ENCODE data around the gene KDELR1. TPM values are rescaled to one million over a fixed set of nuclear protein-coding genes. Genes with fewer than 3 reads are reported as not detected.

The KDELR1 gene
- total RNA-seq, 1 donor from 2014 or later = 70.1 TPM

GRCh38 chr19:48353677-48354076 lies 37.7 kb downstream of the KDELR1 start:
- DNase-seq (ENCODE audit: low spot score) = no peak
- intact Hi-C loops (cut with DNase I) = no loop called here

GRCh38 chr19:48351341-48351752 lies 40.0 kb downstream of the KDELR1 start:
- DNase-seq (ENCODE audit: low spot score) = peak; percentile 90
- intact Hi-C loops (cut with DNase I) = no loop called here

DNA sequence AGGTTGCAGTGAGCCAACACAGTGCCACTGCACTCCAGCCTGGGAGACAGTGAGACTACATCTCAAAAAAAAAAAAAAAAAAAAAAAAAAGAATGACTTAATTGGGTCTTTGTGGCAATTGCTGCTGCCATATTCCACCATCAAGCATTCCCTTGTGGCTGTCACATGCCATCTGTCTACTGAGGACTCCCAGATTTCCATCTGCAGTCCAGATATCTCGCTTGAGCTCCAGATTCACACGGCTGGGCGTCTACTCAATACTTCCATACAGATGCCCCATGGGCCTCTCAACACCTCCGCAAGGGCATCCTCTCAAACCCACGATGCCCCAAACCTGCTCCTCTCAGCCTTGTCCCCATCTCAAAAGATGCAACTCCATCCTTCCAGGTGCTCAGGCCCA lies 40.5 kb downstream of the KDELR1 start:
- intact Hi-C loops (cut with DNase I) = no loop called here
- no peak for DNase-seq (ENCODE audit: low spot score)

DNA sequence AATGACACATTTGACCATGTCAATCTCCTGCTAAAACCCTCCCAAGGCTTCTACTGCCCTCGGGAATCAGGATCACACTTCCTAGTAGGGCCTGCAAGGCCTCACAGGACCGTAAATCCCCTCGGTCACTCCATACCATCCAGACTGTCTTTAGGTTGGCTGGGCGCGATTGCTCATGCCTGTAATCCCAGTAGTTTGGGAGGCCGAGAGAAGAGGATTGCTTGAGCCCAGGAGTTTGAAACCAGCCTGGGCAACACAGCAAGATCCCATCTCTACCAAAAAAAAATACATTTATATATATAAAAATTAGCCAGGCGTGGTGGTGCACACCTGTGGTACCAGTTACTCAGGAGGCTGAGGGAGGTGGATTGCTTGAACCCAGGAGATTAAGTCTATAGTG lies 42.6 kb downstream of the KDELR1 start:
- no peak for DNase-seq (ENCODE audit: low spot score)
- intact Hi-C loops (cut with DNase I) = no loop called here

DNA sequence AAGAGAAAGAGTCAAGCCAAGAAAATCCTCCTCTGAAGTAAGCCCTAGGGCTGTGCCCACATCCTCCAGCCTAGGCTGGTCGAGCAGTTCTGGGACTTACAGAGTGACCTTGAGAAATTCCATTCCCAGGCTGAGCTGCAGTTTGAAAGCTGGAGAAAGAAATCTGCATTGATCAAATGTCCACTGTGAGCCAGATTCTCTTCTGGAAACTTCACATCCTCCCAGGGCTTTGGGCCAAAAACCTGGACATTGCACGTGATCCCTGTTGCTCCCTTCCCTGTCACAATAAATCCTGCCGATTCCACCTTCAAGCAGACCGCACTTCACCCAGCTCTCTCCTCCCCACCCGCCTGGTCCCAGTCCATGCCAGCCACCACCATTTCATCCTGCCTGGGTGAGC lies 43.3 kb downstream of the KDELR1 start:
- DNase-seq (ENCODE audit: low spot score) = no peak
- intact Hi-C loops (cut with DNase I) = no loop called here

- intact Hi-C loops (cut with DNase I) = no loop called here
- DNase-seq (ENCODE audit: low spot score) = no peak
Observed at GRCh38 chr19:48346191-48346590, 45.2 kb downstream of the KDELR1 start.

DNA sequence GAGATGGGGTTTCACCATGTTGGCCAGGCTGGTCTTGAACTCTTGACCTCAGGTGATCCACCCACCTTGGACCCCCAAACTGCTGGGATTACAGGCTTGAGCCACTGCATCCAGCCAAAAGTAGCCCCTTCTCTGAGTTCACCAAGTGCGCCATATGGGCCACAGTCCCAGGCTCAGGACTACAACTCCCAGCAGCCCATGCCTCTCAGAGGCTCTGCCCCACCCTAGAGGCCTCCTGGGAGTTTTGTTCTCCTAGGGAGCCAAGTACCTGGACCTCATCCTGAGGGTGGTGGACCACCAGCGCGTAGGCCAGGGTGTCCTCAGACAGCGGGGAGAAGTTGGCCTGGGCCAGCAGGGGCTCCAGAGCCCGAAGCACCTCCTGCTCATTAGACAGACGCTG lies 46.5 kb downstream of the KDELR1 start:
- intact Hi-C loops (cut with DNase I) = no loop called here
- DNase-seq (ENCODE audit: low spot score) = no peak

GRCh38 chr19:48342841-48343540 lies 48.4 kb downstream of the KDELR1 start:
- intact Hi-C loops (cut with DNase I) = no loop called here
- DNase-seq (ENCODE audit: low spot score) = no peak

- intact Hi-C loops (cut with DNase I) = no loop called here
- no peak for DNase-seq (ENCODE audit: low spot score)
Observed at GRCh38 chr19:48342414-48342738, 49.0 kb downstream of the KDELR1 start.

DNA sequence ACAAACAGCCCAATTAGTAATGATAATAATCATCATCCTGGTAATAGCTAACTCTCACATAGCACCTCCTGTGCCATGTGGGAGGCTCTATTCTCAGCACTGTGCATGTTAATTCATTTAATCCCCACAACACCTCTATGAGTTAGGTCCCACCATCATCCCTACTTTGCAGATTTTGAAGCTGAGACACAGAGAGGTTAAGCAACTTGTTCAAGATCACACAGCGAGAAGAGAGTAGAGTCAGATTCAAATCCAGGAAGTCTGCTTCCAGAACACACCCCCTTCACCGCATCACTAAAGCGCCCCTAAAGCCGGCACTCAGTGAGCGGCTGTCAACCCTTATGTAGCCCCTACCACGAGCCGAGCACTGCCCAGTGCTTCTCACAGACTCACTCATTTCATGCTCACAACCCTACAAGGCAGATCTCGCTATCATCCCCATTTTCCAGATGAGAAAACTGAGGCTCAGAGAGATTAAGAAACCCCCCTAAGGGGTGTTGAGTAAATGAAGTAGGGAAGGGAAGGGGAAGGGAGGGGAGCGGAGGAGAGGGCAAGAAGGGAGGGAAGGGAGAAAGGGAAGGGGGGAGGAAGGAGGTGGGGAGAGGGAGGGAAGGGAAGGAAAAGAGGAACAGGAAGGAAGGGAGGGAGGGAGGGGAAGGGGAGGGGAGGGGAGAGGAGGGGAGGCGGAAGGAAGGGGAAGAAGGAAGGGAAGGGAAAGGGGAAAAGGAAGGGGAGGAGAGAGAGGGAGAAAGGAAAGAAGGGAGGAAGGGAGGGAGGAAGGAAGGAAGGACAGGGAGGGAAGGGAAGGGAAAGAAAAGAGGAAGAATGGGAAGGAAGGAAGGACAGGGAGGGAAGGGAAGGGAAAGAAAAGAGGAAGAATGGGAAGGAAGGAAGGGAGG lies 49.6 kb downstream of the KDELR1 start:
- intact Hi-C loops (cut with DNase I) = no loop called here

GRCh38 chr19:48340995-48341394 lies 50.4 kb downstream of the KDELR1 start:
- no peak for DNase-seq (ENCODE audit: low spot score)

More for the DNA sequence above, 49.6 kb downstream of the KDELR1 start:
- DNase-seq (ENCODE audit: low spot score) = no peak

DNA sequence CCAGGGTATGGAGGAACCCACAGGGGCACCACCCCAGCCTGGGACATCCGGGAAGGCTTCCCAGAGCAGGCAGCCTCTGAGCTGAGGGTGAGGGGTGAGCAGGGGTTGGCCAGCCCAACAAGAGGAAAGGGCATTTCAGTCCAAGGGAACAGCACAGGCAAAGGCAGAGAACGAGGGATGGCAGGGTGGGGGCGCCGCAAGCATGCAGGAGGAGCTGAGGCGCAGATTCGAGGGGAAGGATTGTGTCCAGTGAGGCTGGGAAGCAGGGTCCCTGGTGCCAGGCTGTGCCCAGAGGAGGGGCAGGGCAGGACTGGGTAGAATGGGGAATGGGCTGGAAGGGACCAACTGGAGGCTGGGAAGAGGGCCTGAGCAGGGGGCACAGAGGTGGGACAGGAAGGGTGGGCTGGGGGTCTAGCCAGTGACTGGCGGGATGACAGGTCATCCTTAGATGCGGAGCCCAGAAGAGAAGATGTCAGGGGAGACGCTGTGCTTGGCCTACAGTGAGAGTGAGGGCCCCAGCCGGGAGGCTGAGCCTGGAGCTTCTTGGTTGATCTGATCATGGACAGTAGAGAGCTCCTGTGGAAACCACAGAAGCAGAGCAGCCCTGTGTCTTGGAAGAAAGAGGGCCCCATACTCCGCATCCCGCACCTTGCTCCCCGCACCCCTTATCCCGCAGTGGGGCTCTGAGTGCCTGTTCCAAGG lies 52.4 kb downstream of the KDELR1 start:
- intact Hi-C loops (cut with DNase I) = no loop called here
- no peak for DNase-seq (ENCODE audit: low spot score)

More at GRCh38 chr19:48340995-48341394, 50.4 kb downstream of the KDELR1 start:
- intact Hi-C loops (cut with DNase I) = no loop called here

DNA sequence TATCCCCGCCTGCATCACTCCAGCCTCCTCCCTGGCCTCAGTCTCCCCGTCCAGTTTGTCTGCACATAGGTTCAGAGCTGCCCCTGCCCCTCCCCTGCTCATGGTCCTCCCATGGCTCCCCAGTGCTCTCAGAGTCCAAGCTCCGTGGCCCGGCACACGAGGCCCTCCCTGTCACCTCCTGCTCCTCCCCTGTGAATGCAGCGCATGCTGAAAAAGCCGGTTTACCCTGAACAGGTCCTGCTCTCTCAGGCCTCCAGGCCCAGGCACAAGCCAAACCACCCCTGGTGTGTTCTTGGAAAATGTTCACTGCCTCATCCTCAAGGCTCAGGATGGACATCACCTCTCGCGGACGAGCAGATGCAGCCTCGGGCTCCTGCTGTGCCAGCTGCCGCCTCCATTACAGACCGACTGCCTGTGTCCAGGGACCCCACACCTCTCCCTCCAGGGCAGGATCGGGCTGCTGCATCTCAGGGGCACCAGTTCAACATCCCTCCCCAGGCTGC lies 53.0 kb downstream of the KDELR1 start:
- no peak for DNase-seq (ENCODE audit: low spot score)
- intact Hi-C loops (cut with DNase I) = no loop called here

GRCh38 chr19:48333467-48334384 lies 57.6 kb downstream of the KDELR1 start:
- intact Hi-C loops (cut with DNase I) = loop anchor here (1.0 to 2.0 kb wide), 2 partner anchors 12 to 29 kb away; partner anchors contain the start of gene TMEM143
- DNase-seq (ENCODE audit: low spot score) = peak; percentile 96

DNA sequence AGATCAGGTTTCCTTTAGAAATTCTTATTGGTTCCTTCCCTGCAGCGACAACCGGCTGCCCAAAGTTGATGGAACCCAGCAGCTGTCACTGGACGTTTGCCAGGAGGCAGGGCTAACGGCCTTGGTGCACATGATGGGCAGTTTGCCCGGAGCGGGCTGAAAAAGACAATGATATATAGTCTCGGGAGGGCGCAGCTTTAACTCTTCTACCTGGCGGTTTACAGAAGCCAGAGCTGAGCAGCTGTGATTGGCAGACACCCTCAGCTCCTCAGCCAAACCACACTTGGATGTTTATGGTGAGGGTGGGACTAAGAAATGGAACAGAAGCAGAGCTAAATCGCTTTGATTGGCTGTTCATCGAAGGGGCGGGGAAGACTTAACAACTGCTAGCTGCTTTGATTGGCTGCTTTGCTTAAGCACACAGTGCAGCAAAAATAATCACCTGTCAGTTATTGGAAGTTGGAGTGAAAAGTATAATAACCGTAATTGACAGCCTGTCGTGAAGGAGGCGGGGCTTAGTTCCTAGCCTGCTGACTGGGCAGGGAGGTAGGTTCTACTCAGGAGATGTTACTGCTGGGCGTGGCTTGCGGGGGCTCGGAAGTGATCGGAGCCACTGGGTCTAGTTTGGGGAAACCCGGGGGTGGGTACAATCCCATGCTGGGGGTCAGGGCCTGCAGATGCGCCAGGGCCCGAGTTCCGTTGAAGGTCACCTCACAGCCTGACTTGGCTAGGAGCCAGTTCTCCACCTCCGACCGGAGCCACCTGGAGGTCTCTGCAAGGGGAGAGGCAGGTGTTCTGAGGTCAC lies 58.5 kb downstream of the KDELR1 start:
- DNase-seq (ENCODE audit: low spot score) = peak; percentile 94
- intact Hi-C loops (cut with DNase I) = loop anchor here (1.0 to 2.0 kb wide), 2 partner anchors 12 to 30 kb away; partner anchors contain the start of gene TMEM143
